ELR (cell line): ENCODE data around the gene CCNDBP1.
"Not testable (repeated sequence)": the region's sequence is repeated elsewhere in the genome, so short reads cannot be mapped to it uniquely, and the experiment has no call there.

Experiments
- DNase-seq: peaks from one replicate; pipeline ENCODE4 v3.0.0-alpha.2; 2015; ENCODE audit warnings: low read depth

CCNDBP1 gene, protein sequence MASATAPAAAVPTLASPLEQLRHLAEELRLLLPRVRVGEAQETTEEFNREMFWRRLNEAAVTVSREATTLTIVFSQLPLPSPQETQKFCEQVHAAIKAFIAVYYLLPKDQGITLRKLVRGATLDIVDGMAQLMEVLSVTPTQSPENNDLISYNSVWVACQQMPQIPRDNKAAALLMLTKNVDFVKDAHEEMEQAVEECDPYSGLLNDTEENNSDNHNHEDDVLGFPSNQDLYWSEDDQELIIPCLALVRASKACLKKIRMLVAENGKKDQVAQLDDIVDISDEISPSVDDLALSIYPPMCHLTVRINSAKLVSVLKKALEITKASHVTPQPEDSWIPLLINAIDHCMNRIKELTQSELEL

DNA sequence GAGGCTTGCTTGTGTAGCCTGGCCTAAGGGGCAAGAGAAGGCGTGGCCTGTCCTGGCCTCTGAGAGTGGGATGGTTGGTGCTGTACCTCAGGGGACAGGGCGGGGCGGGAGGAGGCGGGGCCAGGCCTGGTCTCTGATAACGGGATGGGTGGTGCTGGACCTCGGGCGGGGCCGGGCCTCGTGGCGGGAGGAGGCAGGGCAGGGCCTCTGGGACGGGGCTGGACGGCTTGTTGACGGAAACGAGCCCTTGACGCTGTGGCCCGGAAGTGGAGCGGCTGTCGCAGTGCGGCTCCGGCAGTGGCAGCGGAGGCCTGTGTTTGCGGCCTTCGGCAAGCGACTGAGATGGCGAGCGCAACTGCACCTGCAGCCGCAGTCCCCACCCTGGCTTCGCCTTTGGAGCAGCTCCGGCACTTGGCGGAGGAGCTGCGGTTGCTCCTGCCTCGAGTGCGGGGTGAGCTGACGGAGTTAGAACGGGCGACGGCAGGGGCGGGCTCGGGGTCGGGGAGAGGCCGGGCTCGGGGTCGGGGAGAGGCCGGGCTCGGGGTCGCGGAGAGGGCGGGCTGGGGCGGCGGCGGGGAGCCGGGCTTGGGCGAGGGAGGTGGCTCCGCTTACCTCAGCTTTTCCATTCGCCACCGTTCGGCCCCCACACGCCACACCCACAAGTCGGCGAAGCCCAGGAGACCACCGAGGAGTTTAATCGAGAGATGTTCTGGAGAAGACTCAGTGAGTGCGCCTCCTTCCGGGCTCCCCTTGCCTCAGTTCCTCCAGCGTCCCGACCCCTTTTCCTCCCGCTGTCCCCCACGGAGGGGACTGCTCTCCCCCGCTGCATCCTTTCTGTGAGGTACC is at the start of gene CCNDBP1:
Gene CCNDBP1 (plus strand): TSS at position 247 of the 846 bp plus-strand sequence. CDS start 96 bp downstream, at position 343.
- peak; percentile 92 for DNase-seq

DNA sequence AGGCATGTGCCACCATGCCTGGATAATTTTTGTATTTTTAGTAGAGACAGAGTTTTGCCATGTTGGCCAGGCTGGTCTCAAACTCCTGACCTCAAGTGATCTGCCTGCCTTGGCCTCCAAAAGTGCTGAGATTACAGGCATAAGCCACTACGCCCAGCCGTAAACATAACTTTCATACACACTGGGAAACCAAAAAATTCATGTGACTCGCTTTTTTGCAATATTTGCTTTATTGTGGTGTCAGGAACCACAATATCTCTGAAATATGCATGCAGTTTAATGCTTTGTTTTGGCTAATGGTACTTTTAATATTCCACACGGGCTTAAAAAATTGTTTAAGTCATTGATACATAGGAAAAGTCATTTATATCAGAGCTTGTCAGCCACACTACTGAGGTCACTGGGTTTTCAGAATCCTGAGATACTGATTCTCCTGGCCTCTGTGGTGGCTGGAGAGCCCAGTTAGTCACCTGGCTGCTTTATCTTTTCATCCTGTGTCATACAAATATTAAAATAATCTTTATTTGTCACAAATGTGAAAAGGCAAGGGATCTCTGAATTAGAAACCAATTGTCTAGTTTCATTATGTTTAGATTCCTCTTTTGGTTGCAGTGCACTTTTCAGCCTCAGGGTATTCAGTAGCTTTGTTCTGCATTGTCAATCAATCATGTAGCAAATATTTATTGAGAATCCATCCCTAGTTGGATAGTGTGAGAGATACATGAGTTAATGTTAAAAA is 41.8 kb upstream of the CCNDBP1 start:
- no peak for DNase-seq

DNA sequence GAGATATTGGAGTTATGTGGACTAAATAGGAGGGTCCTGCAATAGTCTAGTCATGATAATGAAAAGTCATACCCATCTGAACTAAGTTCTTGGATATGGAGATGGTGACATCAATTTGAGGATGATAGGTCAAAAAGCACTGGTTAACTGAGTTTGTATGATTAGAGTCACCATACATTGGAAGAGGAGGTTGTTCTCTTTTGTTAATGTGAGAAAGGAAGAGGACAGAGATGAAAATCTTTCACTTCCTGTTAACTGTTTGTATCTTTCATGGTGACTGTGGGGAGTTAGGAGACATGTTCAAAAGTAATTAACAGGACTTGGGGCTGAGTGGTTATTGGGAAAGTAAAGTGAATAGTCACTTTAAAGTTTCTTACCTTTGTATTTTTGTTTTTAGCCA is 40.7 kb upstream of the CCNDBP1 start:
- no peak for DNase-seq

DNA sequence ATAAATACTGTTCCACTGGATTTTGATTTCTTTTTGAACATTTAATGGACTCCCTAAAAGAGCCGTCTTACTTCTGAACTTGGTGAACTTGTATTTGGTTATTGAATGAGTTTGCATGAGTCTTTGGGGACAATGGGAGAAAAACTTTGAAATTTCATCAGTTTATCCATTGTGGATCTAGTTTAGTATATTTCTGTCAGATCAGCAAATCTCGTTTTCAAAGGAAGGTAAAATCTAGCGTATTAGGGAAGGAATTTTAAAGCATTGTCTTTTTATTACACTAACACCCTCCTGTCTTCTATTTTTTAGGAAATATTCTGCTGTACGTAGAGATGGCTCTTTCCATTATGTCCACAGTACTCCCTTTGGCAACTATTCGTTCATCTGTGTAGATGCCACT is 39.0 kb upstream of the CCNDBP1 start:
- no peak for DNase-seq

DNA sequence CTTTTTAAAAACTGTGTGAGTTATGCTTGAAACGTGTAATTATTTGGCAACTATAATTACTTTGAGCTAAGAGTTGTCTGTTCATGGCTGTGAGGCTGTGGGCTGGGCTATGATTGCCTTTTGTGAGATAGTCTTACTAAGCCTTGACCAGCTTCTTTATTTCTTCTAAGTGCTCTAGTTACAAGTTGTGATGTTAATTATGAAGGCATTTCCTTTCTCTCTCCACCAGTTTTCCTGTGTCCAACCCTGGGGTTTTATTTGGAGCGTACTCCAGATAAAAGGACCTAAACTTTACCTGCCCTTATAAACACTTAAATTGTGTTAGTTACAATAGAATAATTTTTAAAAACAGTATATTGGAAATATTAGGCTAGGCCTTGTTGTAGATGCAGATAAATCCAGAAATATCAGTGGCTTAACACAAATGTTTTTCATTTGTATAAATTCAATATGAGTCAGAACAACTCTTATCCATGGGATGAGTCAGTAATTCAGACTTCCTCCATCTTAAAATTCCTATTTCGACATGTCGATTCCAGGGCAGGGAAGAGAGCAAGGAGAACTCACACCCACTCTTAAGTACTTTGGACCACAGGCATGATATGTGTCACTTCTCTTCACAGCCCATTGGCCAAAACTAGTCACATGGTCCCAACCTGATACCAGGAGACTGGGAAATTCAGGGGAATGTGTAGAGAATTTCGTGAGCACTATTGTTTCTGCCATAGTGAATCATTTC is 34.8 kb upstream of the CCNDBP1 start:
- peak; percentile 98 for DNase-seq

DNA sequence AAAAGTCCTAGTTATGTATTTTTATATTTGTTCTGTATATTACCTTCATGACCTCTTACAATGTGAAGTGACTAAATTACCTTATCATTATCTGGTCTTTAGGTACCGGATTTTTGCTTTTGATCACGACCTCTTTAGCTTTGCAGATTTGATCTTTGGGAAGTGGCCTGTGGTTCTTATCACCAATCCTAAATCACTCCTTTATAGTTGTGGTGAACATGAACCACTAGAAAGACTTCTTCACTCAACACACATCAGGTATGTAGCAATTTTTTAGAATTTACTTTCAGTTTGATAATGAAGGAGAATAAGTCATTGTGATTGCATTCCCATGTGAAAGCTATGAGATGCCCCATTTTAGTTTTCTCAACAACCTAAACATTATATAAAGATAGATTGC is 33.5 kb upstream of the CCNDBP1 start:
- no peak for DNase-seq

DNA sequence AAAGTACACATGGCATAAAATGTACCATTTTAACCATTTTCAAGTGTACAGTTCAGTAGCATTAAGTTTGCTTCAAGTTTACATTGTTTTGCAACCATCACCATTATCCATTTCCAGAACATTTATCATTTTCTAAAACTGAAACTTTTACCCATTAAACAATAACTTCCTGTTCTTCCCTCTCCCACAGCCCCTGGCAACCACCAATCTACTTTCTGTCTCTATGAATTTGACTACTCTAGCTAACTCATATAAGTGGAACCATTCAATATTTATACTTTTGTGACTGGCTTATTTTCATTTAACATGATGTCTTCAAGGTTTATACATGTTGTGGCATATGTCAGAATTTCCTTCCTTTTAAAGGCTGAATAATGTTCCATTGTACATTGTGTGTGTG is 31.9 kb upstream of the CCNDBP1 start:
- no peak for DNase-seq

DNA sequence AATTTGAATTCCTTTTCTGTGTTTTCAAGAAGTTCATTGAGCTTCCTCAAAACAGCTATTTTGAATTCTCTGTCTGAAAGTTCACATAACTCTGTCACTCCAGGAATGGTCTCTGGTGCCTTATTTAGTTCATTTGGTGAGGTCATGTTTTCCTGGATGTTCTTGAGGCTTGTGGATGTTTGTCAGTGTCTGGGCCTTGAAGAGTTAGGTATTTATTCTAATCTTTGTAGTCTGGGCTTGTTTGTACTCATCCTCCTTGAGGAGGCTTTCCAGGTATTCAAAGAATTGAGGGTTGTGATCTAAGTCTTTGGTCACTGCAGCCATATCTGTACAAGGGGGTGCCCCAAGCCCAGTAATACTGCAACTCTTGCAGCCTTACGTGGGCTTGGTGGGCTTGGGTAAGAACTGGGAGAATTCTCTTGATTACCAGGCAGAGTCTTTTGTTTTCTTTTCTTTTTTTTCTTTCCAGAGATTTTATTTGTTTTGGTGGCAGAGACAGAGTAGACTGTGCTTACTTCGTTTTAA is 19.3 kb upstream of the CCNDBP1 start:
- no peak for DNase-seq

DNA sequence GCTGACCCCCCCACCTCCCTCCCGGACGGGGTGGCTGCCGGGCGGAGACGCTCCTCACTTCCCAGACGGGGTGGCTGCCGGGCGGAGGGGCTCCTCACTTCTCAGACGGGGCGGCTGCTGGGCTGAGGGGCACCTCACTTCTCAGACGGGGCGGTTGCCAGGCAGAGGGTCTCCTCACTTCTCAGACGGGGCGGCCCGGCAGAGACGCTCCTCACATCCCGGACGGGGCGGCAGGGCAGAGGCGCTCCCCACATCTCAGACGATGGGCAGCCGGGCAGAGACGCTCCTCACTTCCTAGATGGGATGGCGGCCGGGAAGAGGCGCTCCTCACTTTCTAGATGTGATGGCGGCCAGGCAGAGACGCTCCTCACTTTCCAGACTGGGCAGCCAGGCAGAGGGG is 17.9 kb upstream of the CCNDBP1 start:
- DNase-seq = not testable (repeated sequence)

DNA sequence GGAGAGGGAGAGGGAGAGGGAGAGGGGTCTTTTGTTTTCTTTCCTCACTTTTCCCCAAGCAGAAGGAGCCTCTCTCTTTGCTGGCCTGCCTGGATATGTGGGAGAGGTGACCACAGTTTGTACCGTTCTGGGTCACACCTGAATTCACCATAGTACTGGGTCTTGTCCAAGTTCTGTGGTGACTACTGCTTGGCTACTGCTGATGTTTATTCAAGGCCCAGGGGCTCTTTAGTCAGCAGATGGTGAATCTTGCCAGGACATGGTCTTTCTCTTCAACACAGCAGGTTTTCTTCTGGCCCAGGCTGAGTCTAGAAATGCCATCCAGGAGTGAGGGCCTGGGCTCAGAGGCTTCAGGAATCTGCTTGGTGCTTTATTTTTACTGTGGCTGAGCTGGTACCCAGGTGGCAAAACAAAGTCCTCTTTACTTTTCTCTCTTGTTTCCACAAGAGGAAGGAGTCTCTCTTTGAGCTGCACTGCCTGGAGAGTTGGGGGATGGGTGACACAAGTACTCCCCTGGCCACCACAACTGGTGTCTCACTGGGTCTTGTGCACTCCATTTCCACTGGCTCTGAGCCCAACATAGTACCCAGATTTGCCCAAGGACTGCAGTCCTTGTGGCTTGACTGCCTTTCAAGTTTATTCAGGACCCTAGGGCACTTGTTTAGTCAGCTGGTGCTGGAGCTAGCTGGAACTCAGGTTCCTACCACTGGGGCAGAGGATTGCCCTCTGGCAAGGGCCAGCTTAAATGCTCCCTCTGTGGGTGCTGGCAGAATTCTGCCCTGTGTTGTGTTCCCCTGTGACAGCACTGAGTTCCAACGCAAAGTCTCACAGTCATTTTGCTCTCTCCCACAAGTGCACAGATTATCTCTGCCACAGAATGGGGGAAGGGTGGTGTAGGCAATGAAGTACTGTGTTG is 16.8 kb upstream of the CCNDBP1 start:
- peak; percentile 45 for DNase-seq

DNA sequence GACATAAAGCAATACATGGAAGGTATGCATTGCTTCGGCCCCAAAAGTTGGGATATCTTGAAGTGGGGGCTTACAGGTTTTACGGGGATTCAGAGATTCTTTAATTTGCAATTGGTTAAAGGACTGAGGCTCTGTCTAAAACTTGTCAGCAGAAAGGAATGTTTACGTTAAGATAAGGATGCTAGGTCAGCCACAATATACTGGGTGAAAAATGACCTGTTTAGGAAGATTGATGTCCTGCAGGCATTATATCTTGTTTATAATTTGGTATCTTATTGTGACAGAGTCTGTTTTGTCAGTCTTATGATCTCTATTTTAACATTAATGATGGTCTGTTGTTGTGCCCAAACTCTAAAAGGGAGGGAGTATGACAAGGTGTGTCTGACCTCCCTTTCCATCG is 15.3 kb upstream of the CCNDBP1 start:
- DNase-seq = peak; percentile 19

DNA sequence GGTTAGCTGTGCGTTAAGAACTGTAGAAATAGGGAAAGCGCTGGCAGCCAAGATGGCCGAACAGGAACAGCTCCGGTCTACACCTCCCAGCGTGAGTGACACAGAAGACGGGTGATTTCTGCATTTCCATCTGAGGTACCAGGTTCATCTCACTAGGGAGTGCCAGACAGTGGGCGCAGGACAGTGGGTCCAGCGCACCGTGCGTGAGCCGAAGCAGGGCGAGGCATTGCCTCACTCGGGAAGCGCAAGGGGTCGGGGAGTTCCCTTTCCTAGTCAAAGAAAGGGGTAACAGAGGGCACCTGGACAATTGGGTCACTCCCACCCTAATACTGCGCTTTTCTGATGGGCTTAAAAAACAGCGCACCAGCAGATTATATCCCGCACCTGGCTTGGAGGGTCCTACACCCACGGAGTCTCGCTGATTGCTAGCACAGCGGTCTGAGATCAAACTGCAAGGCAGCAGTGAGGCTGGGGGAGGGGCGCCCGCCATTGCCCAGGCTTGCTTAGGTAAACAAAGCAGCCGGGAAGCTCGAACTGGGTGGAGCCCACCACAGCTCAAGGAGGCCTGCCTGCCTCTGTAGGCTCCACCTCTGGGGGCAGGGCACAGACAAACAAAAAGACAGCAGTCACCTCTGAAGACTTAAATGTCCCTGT is 9.4 kb upstream of the CCNDBP1 start:
- not testable (repeated sequence) for DNase-seq

DNA sequence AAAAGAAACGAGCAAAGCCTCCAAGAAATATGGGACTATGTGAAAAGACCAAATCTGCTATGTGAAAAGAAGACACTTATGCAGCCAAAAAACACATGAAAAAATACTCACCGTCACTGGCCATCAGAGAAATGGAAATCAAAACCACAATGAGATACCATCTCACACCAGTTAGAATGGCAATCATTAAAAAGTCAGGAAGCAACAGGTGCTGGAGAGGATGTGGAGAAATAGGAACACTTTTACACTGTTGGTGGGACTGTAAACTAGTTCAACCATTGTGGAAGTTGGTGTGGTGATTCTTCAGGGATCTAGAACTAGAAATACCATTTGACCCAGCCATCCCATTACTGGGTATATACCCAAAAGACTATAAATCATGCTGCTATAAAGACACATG is 8.1 kb upstream of the CCNDBP1 start:
- not testable (repeated sequence) for DNase-seq

DNA sequence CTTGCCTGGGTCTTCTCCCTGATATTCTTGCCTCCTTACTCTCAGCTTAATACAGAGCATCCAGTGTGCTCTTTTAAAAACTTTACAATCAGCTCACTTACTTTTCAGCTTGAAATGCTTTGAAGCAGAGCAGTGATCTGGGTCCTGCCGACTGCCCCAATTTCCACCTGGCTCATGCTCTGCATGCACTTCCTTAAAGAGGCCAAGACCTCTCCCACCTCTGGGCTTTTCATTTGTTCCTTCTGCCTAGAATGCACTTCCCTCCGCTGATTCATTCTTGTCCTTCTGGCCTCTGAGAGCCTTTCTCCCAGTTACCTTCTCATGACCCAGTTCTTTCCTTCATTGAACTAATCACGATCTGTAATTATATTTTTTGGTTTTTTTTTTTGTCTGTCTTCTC is 1.9 kb upstream of the CCNDBP1 start:
- DNase-seq = no peak

DNA sequence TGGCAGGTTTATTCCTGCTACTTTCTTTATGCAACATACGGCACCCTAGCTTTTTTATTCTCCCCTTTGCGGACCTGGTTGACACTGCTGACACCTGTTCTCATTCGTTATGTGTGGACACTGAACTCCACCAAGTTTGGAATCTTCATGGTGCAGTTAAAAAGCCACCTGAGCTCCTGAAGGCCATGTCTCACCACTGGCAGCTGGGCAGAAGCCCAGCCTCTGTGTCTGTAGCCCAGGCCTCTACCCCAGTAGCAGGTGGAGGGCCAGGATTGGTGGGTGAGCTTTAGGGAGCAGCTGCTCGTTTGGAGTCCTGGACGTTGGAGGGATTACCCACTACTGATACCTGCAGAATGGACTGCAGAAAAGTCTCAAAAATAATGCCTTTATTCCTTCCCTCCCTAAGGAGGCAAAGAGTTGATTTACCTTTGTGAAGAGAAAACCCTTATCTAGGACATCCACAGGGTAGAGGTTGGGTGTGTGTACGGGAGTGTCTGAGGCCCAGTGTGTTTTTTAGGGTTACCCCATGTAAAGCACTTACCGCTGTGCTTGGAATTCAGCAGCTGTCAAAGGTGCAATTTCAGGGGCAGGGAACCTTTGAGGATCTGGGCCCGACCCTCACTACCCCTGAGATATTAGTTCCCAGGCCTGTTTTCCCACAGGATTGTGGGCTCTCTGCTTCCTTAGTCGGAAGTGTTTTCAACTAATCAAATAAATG is 637 bp upstream of the CCNDBP1 start:
- no peak for DNase-seq

DNA sequence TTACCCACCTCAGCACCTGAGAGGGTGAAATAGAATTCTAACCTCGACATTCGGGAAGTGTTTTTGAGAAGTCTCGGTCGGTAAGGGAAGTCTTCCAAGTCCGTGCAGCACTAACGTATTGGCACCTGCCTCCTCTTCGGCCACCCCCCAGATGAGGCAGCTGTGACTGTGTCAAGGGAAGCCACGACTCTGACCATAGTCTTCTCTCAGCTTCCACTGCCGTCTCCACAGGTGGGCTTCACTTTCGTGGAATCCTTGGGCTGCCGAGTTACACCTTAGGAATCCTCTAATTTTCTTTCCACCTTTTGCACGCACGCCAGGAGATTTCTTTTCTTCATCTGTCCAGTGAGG is 775 bp downstream of the CCNDBP1 start:
- peak; percentile 39 for DNase-seq

DNA sequence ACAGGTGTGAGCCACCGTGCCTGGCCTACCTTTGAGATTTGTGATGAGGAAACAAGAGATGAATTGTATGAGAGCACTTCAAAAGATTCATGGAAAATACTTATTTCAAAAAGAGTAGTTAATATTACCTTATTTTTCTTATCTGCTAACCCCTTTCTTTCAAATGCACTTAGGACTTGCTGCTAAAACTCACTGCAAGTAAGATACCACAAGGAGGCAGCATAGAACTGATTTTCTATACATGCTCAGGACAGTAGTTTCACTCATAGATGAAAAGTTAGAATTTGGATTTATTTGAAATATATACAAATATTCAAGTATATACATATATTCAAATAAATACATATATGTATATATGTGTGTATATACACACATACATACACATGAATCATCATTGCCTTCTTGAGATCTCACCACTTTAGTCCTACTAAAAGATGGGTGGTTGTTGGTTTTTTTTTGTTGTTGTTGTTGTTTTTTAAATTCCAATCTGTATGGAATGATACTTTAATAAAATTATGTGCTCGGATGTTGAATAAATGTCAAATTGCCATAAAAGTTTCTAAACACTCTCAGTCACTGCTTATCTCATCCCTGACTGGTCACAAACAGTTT is 2.4 kb downstream of the CCNDBP1 start:
- DNase-seq = peak; percentile 75

DNA sequence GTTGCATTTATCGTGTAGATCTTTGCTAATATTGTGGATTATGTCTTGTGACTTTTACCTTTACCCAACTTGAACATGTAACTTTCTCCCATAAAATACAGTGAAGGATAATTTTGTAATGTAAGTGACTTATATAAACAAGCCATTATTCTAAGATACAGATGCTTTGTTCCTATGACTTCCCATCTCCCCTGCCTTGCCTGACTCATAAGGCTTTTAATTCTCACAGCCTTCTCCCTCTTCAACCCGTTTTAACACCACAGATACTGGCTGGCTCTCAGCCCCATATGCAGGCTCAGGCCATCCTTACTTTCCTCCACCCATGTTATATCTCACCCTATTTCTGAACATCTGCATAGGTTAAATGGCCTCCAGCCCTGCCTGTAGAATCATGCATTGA is 4.1 kb downstream of the CCNDBP1 start:
- no peak for DNase-seq

DNA sequence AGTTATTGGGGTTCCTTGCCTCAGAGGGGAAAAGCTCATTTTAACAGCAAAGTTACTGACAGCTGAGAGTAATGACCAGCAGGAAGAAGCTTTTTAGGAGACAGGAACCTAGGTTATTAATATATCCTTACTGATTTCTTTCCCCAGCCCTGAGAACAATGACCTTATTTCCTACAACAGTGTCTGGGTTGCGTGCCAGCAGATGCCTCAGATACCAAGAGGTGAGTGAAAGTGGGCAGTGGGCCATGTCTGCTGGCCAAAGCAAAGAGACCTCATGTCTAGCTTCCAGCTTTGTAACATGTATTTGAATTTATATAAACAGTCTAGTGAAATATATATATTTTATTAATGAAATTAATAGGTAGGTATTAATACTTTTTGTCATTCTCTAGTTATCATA is 5.0 kb downstream of the CCNDBP1 start:
- no peak for DNase-seq
